Mesendoderm (in vitro differentiated cells): ENCODE measurements around the gene TM9SF2.

Experiments used
- DNase-seq: peaks from one replicate; pipeline ENCODE4 v3.0.0; 2013
- H2AK5ac ChIP-seq: 2 replicates; pipeline ENCODE4 v1.6.1; 2013; ENCODE audit warnings: low read length, inconsistent platforms
- H2BK120ac ChIP-seq: 2 replicates; pipeline ENCODE4 v1.6.1; 2013; ENCODE audit warnings: low read depth, mild to moderate bottlenecking, low read length, moderate library complexity, mixed read lengths
- H2BK15ac ChIP-seq: replicated peaks from 2 replicates; pipeline ENCODE4 v1.6.1; 2013; ENCODE audit warnings: low read depth, mild to moderate bottlenecking, moderate library complexity
- H2BK5ac ChIP-seq: 2 replicates; pipeline ENCODE4 v1.6.1; 2013; ENCODE audit warnings: low read length, inconsistent platforms
- H3K18ac ChIP-seq: 2 replicates; pipeline ENCODE4 v1.6.1; 2013; ENCODE audit warnings: mild to moderate bottlenecking, low read length, mixed read lengths
- H3K23ac ChIP-seq: one replicate; pipeline ENCODE4 v1.6.1; 2013; ENCODE audit warnings: low read length
- H3K27ac ChIP-seq: 2 replicates; pipeline ENCODE4 v1.5.1; 2013; ENCODE audit warnings: low read depth, mild to moderate bottlenecking, inconsistent platforms, low read length, moderate library complexity
- H3K27me3 ChIP-seq: 2 replicates; pipeline ENCODE4 v1.6.1; 2013; ENCODE audit warnings: low read length, control low read depth, mild to moderate bottlenecking, inconsistent platforms; ENCODE audit not compliant: insufficient read depth, poor library complexity
- H3K36me3 ChIP-seq: 2 replicates; pipeline ENCODE4 v1.6.1; 2013; ENCODE audit warnings: low read length, inconsistent platforms; ENCODE audit not compliant: control insufficient read depth, insufficient read depth
- H3K4ac ChIP-seq: one replicate; pipeline ENCODE4 v1.6.1; 2013; ENCODE audit warnings: low read depth, mild to moderate bottlenecking, low read length, moderate library complexity
- H3K4me1 ChIP-seq: 2 replicates; pipeline ENCODE4 v1.6.1; 2013; ENCODE audit warnings: low read depth, low read length, inconsistent platforms; ENCODE audit not compliant: control insufficient read depth
- H3K4me2 ChIP-seq: 2 replicates; pipeline ENCODE4 v1.6.1; 2013; ENCODE audit warnings: low read length
- H3K4me3 ChIP-seq: 2 replicates; pipeline ENCODE4 v1.5.1; 2013; ENCODE audit warnings: mild to moderate bottlenecking, low read length
- H3K56ac ChIP-seq: one replicate; pipeline ENCODE4 v1.6.1; 2013; ENCODE audit warnings: low read length
- H3K79me1 ChIP-seq: 2 replicates; pipeline ENCODE4 v1.6.1; 2013; ENCODE audit warnings: low read length, inconsistent platforms
- H3K79me2 ChIP-seq: 2 replicates; pipeline ENCODE4 v1.6.1; 2013; ENCODE audit warnings: mild to moderate bottlenecking, low read length; ENCODE audit not compliant: control insufficient read depth, insufficient read depth
- H3K9ac ChIP-seq: 2 replicates; pipeline ENCODE4 v1.6.1; 2013; ENCODE audit warnings: low read length, inconsistent platforms
- H4K5ac ChIP-seq: one replicate; pipeline ENCODE4 v1.6.1; 2013; ENCODE audit warnings: low read length
- H4K8ac ChIP-seq: one replicate; pipeline ENCODE4 v1.6.1; 2013; ENCODE audit warnings: low read depth, mild to moderate bottlenecking, control low read depth, low read length, moderate library complexity
- WGBS: extraction: QIAGEN DNeasy Blood & Tissue Kit; methylation state at CpG from one replicate; pipeline ENCODE4 v1.1.7; 2013; ENCODE audit warnings: low lambda C conversion rate, missing lambda C conversion rate; ENCODE audit not compliant: insufficient coverage; ENCODE audit errors: extremely low coverage; 5-methylcytosine and 5-hydroxymethylcytosine counted together

The TM9SF2 gene

GRCh38 chr13:99587021-99587420 lies 85.7 kb downstream of the TM9SF2 start:
- no peak for DNase-seq
- Histone ChIP-seq H3K27ac (no peak overlapping the region), H3K79me1 (no peaks in the 10 kb centered on the region), H2AK5ac (no peak overlapping the region), H2BK5ac (no peak overlapping the region), H3K4me1 (no peaks in the 10 kb centered on the region), H3K79me2 (no peaks in the 10 kb centered on the region), H3K56ac (no peak overlapping the region), H4K5ac (no peak overlapping the region), H3K4ac (no peak overlapping the region), H3K23ac (no peak overlapping the region), H2BK15ac (no peak overlapping the region), H3K36me3 (no peaks in the 10 kb centered on the region), H3K4me3 (no peak overlapping the region), H2BK120ac (no peak overlapping the region), H3K9ac (no peak overlapping the region), H3K27me3 (no peaks in the 10 kb centered on the region), H4K8ac (no peak overlapping the region), H3K4me2 (no peak overlapping the region), H3K18ac (no peak overlapping the region)
- no CpG with 5 or more reads among the region's 8 CpGs for WGBS

DNA sequence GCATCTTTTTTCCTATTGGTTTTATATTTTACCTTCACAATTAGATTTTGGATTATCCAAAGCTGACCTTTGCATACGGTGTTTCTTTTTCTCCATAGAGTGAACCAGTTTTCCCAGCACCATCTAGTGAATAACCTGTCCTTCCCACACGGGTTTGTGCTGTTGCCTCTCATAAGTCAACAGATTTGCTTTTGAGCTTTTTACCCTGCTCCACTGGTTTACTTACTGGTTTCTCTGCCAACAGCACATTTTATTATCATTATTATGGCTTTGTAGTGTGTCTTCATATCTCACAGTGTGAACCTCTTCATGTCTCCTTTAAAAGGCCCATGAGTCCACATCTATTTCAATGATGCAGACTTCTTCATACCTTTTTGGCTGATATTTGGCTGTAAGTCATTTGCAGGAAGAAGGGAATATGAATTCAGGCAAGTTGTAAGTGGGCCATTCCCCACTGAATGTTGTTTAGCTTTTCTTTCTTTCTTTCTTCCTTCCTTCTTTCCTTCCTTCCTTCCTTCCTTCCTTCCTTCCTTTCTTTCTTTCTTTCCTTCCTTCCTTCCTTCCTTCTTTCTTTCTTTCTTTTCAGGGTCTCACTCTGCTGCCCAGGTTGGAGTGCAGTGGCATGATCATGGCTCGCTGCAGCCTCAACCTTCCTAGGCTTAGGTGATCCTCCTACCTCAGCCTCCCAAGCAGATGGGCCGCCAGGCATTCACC lies 86.8 kb downstream of the TM9SF2 start:
- no peak overlapping the region for H2BK15ac ChIP-seq
- H4K5ac ChIP-seq, result no peak overlapping the region
- no peak overlapping the region for H3K18ac ChIP-seq
- H3K79me2 ChIP-seq, result no peaks in the 10 kb centered on the region
- H3K56ac ChIP-seq, result no peak overlapping the region
- H3K4me2 ChIP-seq, result no peak overlapping the region
- H3K4ac ChIP-seq, result no peak overlapping the region
- WGBS, result no CpG with 5 or more reads among the region's 4 CpGs
- H3K79me1 ChIP-seq, result no peaks in the 10 kb centered on the region
- H3K36me3 ChIP-seq, result no peaks in the 10 kb centered on the region
- no peaks in the 10 kb centered on the region for H3K4me1 ChIP-seq
- H2AK5ac ChIP-seq, result no peak overlapping the region
- H3K27ac ChIP-seq, result no peak overlapping the region
- no peak overlapping the region for H2BK5ac ChIP-seq
- no peak overlapping the region for H3K4me3 ChIP-seq
- no peak overlapping the region for H2BK120ac ChIP-seq
- no peak overlapping the region for H3K23ac ChIP-seq
- H4K8ac ChIP-seq, result no peak overlapping the region
- no peak for DNase-seq
- no peak overlapping the region for H3K9ac ChIP-seq
- H3K27me3 ChIP-seq, result no peaks in the 10 kb centered on the region

- no peak overlapping the region for H4K8ac ChIP-seq
- H3K4me2 ChIP-seq, result no peak overlapping the region
- H3K79me1 ChIP-seq, result no peaks in the 10 kb centered on the region
- no peak overlapping the region for H3K4me3 ChIP-seq
- no peak overlapping the region for H3K27ac ChIP-seq
- no peak for DNase-seq
- H2BK120ac ChIP-seq, result no peak overlapping the region
- H3K56ac ChIP-seq, result no peak overlapping the region
- no peaks in the 10 kb centered on the region for H3K36me3 ChIP-seq
- no peak overlapping the region for H3K4ac ChIP-seq
- H3K23ac ChIP-seq, result no peak overlapping the region
- no peaks in the 10 kb centered on the region for H3K27me3 ChIP-seq
- no peak overlapping the region for H4K5ac ChIP-seq
- H2AK5ac ChIP-seq, result no peak overlapping the region
- no peak overlapping the region for H2BK15ac ChIP-seq
- H3K4me1 ChIP-seq, result no peaks in the 10 kb centered on the region
- no peak overlapping the region for H3K18ac ChIP-seq
- no CpG with 5 or more reads among the region's 6 CpGs for WGBS
- no peak overlapping the region for H3K9ac ChIP-seq
- no peaks in the 10 kb centered on the region for H3K79me2 ChIP-seq
- no peak overlapping the region for H2BK5ac ChIP-seq
Observed at GRCh38 chr13:99589575-99589974, 88.3 kb downstream of the TM9SF2 start.

DNA sequence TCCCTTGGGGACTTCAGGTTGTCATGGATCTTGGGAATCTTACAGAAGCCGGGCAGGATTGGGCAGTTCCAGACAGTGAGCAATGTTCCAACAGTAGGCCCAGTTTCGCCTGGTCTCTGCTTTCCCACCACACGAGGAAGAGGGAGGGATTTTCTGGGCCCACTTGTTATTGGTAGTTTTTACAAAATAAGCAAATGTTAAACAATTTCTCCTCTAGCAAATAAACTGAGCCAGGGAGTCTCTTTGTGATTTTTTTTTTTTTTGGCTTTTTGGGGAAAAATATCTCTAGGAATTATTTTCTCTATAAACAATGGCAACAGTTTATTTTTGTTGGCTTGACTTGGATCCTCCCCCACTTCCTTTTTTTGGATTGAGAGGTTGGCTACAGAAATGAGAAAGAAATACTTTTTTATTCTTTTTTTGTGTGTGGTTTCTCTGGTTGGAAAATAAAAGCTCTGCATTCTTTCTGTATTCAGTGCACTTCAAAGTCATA lies 89.3 kb downstream of the TM9SF2 start:
- Histone ChIP-seq H2BK15ac (no peak overlapping the region), H2BK120ac (no peak overlapping the region), H3K56ac (no peak overlapping the region), H3K4me1 (no peaks in the 10 kb centered on the region), H3K27ac (no peak overlapping the region), H4K8ac (no peak overlapping the region), H3K79me2 (no peaks in the 10 kb centered on the region), H4K5ac (no peak overlapping the region), H3K4ac (no peak overlapping the region), H3K79me1 (no peaks in the 10 kb centered on the region), H3K27me3 (no peaks in the 10 kb centered on the region), H3K23ac (no peak overlapping the region), H2BK5ac (no peak overlapping the region), H3K4me3 (no peak overlapping the region), H3K4me2 (no peak overlapping the region), H3K36me3 (no peaks in the 10 kb centered on the region), H3K9ac (no peak overlapping the region), H3K18ac (no peak overlapping the region), H2AK5ac (no peak overlapping the region)
- no CpG with 5 or more reads among the region's 3 CpGs for WGBS
- no peak for DNase-seq

DNA sequence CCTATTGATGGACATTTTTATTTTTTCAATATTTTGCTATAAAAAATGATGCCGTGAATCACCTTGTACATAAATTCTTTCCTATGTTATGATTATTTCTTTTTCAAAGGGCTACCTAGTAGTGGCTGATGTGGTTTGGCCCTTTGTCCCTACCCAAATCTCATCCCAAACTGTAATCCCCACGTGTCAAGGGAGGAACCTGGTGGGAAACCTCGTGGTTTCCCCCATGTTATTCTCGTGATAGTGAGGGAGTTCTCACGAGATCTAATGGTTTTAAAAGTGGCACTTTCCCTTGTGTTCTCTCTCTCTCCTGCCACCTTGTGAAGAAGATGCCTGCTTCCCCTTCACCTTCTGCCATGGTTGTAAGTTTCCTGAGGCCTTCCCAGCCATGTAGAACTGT lies 94.9 kb downstream of the TM9SF2 start:
- no peaks in the 10 kb centered on the region for H3K79me2 ChIP-seq

DNA sequence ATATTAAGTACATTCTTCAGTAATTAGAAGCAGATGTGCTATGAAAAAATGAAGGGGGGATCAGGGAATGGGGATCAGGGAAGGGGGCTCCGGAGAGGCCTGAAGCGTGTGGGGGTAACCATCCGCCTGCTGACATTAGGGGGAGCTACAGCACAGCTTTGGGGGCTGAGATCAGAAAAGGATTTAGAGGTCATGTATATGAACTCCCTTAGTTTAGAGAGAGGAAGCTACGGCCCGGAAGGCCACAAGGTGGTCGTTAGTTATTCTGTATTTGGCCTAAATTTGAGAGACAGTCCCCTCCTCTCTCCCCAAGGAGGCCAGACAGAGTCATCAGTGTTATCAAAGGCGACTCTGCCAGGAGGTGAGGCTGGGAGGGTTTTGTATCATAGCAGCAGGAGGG lies 99.0 kb downstream of the TM9SF2 start:
- no CpG with 5 or more reads among the region's 7 CpGs for WGBS
- H3K9ac ChIP-seq, result no peak overlapping the region

More for the DNA sequence above, 94.9 kb downstream of the TM9SF2 start:
- Histone ChIP-seq H3K27me3 (no peaks in the 10 kb centered on the region), H3K4ac (no peak overlapping the region), H3K79me1 (no peaks in the 10 kb centered on the region), H2BK120ac (no peak overlapping the region), H3K4me3 (no peak overlapping the region), H3K9ac (no peak overlapping the region), H4K5ac (no peak overlapping the region), H2BK15ac (no peak overlapping the region), H3K4me2 (no peak overlapping the region), H3K56ac (no peak overlapping the region), H2BK5ac (no peak overlapping the region), H3K4me1 (peaks cover under 1% of the 10 kb centered on the region), H3K18ac (no peak overlapping the region), H4K8ac (no peak overlapping the region), H3K36me3 (no peaks in the 10 kb centered on the region), H3K27ac (no peak overlapping the region), H3K23ac (no peak overlapping the region), H2AK5ac (no peak overlapping the region)
- no peak for DNase-seq
- no CpG with 5 or more reads among the region's 5 CpGs for WGBS

More for the DNA sequence above, 99.0 kb downstream of the TM9SF2 start:
- H3K18ac ChIP-seq, result no peak overlapping the region
- DNase-seq, result peak; percentile 61
- no peak overlapping the region for H3K27ac ChIP-seq
- no peak overlapping the region for H3K4me3 ChIP-seq
- H3K4me2 ChIP-seq, result no peak overlapping the region
- no peak overlapping the region for H3K23ac ChIP-seq
- H2BK5ac ChIP-seq, result no peak overlapping the region
- peaks cover 3% of the 10 kb centered on the region for H3K4me1 ChIP-seq
- H4K8ac ChIP-seq, result no peak overlapping the region
- no peaks in the 10 kb centered on the region for H3K36me3 ChIP-seq
- H3K79me1 ChIP-seq, result no peaks in the 10 kb centered on the region
- H2BK15ac ChIP-seq, result no peak overlapping the region
- no peaks in the 10 kb centered on the region for H3K27me3 ChIP-seq
- H2BK120ac ChIP-seq, result no peak overlapping the region
- no peak overlapping the region for H2AK5ac ChIP-seq
- no peak overlapping the region for H4K5ac ChIP-seq
- no peak overlapping the region for H3K4ac ChIP-seq
- H3K56ac ChIP-seq, result no peak overlapping the region
- H3K79me2 ChIP-seq, result no peaks in the 10 kb centered on the region
